ENCODE measurements around the gene S100PBP. TPM values are rescaled to one million over a fixed set of nuclear protein-coding genes. Genes with fewer than 3 reads are reported as not detected.

Gene S100PBP
- total and polyA plus RNA-seq, 2 of the 13 experiments (the other 11 are each of a cell fraction or from before 2014, with no cell fraction given), result 20.4 to 26.1 TPM

GRCh38 chr1:32806290-32806689, 11.2 kb upstream of the S100PBP start:
- ATAC-seq (no peak), FAIRE-seq (no peak), DNase-seq (ENCODE audit: low spot score) (no peak)
- Histone ChIP-seq H3K36me3 (replicated peaks in 1 of 2; ENCODE audit: control insufficient read depth in 1 of 2, insufficient read depth in 2 of 2, low read length in 2 of 2) (peaks cover 18 to 69% of the 10 kb centered on the region in 2 experiments; a peak in 4 of 5 replicates), H3K27ac (ENCODE audit: extremely low read length, insufficient read depth, low read length) (no peak overlapping the region), H4K20me1 (ENCODE audit: insufficient read depth, low read length) (peaks cover 7% of the 10 kb centered on the region; the same call in 1 of the 2 replicates), H3K9me3 (ENCODE audit: low read length) (no peaks in the 10 kb centered on the region), H3K4me2 (ENCODE audit: low read depth, low read length) (no peak overlapping the region), H3K9ac (ENCODE audit: insufficient read depth, low read depth, low read length) (no peak overlapping the region), H3K27me3 (ENCODE audit: control insufficient read depth in 1 of 2, insufficient read depth in 2 of 2, low read length in 2 of 2) (no peaks in the 10 kb centered on the region), H3K4me3 (replicated peaks in 1 of 3; ENCODE audit: insufficient read depth in 1 of 3, low read depth in 2 of 3, low read length in 3 of 3) (no peak overlapping the region), H3K4me1 (ENCODE audit: insufficient read depth, low read length) (no peaks in the 10 kb centered on the region), H2AFZ (ENCODE audit: low read length) (no peak overlapping the region), H3K79me2 (ENCODE audit: insufficient read depth, low read length) (peaks cover 10% of the 10 kb centered on the region)
- BruUV-seq (replicated peaks), result no TSS peak
- ChIA-PET POLR2A (no interaction called here), CTCF (ENCODE audit: low intra/inter-chr PET ratio, low total read pairs) (no interaction called here)
- TF ChIP-seq CENPX (CRISPR knock-in tag; IDR thresholded peaks at IDR 0.05), result no peak
- TF ChIP-seq NR2F6 (IDR thresholded peaks at IDR 0.05), result no peak
- no peak for TF ChIP-seq NR2F6 (CRISPR knock-in tag; IDR thresholded peaks at IDR 0.05)
- intact Hi-C loops (cut with micrococcal nuclease; ENCODE audit: unreplicated experiment), result no loop called here
- WGBS (ENCODE audit: low lambda C conversion rate), result 90% methylated on average over 6 of the region's 6 CpGs
- in situ Hi-C loops (cut with HindIII; ENCODE audit: extremely low pct_ligation_motif_present, low pct_unique_long_range_greater_than_20kb), result no loop called here

DNA sequence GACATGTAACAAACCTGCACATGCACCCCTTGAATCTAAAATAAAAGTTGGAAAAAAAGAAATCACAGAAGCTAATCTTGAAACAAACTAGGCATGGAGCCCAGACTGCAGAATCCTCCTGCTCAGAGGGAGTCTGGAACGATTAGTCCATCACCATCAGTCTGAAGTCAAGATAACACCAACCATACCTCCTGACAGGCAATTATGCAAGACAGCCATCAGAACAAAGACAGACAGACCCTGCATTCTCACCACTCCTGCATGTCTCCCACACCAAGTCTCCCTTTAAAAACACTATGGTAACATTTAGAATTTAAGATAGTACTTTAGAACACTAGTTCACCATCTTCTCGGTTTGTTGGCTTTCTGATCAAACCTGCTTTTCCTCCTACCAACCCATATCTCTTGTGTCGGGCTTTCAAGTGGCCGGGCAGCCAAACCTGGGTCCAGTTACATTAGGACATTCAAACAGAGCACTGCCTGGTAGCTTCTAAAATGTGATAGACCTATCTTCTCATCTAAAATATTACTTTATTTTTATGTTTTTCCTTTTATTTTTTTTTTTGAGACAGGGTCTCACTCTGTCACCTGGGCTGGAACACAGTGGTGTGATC, 10.4 kb upstream of the S100PBP start:
- TF ChIP-seq, protein P1, sequence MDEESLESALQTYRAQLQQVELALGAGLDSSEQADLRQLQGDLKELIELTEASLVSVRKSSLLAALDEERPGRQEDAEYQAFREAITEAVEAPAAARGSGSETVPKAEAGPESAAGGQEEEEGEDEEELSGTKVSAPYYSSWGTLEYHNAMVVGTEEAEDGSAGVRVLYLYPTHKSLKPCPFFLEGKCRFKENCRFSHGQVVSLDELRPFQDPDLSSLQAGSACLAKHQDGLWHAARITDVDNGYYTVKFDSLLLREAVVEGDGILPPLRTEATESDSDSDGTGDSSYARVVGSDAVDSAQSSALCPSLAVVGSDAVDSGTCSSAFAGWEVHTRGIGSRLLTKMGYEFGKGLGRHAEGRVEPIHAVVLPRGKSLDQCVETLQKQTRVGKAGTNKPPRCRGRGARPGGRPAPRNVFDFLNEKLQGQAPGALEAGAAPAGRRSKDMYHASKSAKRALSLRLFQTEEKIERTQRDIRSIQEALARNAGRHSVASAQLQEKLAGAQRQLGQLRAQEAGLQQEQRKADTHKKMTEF (CRISPR knock-in tag; IDR thresholded peaks at IDR 0.05), result no peak
- TF ChIP-seq TFE3 (CRISPR knock-in tag; IDR thresholded peaks at IDR 0.05), result no peak
- in situ Hi-C loops (cut with HindIII; ENCODE audit: extremely low pct_ligation_motif_present, low pct_unique_long_range_greater_than_20kb) (no loop called here), intact Hi-C loops (cut with micrococcal nuclease; ENCODE audit: unreplicated experiment) (no loop called here)
- Histone ChIP-seq H4K20me1 (ENCODE audit: insufficient read depth, low read length) (peaks cover 13% of the 10 kb centered on the region; the same call in 1 of the 2 replicates), H3K9me3 (ENCODE audit: low read length) (no peaks in the 10 kb centered on the region), H3K4me1 (ENCODE audit: insufficient read depth, low read length) (peaks cover 7% of the 10 kb centered on the region), H3K4me3 (replicated peaks in 1 of 3; ENCODE audit: insufficient read depth in 1 of 3, low read depth in 2 of 3, low read length in 3 of 3) (no peak overlapping the region), H3K79me2 (ENCODE audit: insufficient read depth, low read length) (peaks cover 17% of the 10 kb centered on the region), H3K9ac (ENCODE audit: insufficient read depth, low read depth, low read length) (no peak overlapping the region), H3K36me3 (replicated peaks in 1 of 2; ENCODE audit: control insufficient read depth in 1 of 2, insufficient read depth in 2 of 2, low read length in 2 of 2) (peaks cover 18 to 73% of the 10 kb centered on the region in 2 experiments; a peak in 4 of 5 replicates), H3K27ac (ENCODE audit: extremely low read length, insufficient read depth, low read length) (no peak overlapping the region), H3K4me2 (ENCODE audit: low read depth, low read length) (no peak overlapping the region), H3K27me3 (ENCODE audit: control insufficient read depth in 1 of 2, insufficient read depth in 2 of 2, low read length in 2 of 2) (no peaks in the 10 kb centered on the region), H2AFZ (ENCODE audit: low read length) (no peak overlapping the region)
- ATAC-seq (no peak), FAIRE-seq (no peak), DNase-seq (ENCODE audit: low spot score) (no peak)
- CTCF ChIA-PET (ENCODE audit: low intra/inter-chr PET ratio, low total read pairs), result no interaction called here
- BruUV-seq (replicated peaks), result no TSS peak
- 91% methylated on average over 4 of the region's 4 CpGs for WGBS (ENCODE audit: low lambda C conversion rate)
- POLR2A ChIA-PET, result no interaction called here
